IMR-90 (cell line): ENCODE results near the gene CENPU. TPM values are rescaled to one million over a fixed set of nuclear protein-coding genes. Genes with fewer than 3 reads are reported as not detected.

Experiments
- ATAC-seq: fragments of 200-7000 bp; cut with Tn5 transposase; 2 replicates; pipeline ENCODE4 v1.9.1; 2020; ENCODE audit warnings: low read depth, mild to moderate bottlenecking, moderate library complexity
- BruUV-seq: library from RNA; stranded (reverse); fragments of 400-500 nt; replicated peaks from 2 replicates; lab custom pipeline; 2021; lab: Mats Ljungman, UMichigan
- CTCF ChIA-PET: fragments of 300-600 bp; formaldehyde crosslinking; extraction: SDS; loops from one replicate; lab custom pipeline; 2021; ENCODE audit warnings: antibody characterized with exemption; lab: Yijun Ruan, JAX
- POLR2A ChIA-PET: fragments of 300-600 bp; sonication (Branson Sonifier 250); formaldehyde crosslinking; loops from one replicate; lab custom pipeline; 2022; ENCODE audit warnings: antibody characterized with exemption; ENCODE audit not compliant: unreplicated experiment; lab: Charles Lee
- DNase-seq: peaks from one replicate; pipeline ENCODE4 v3.0.0; 2013
- H2AFZ ChIP-seq: replicated peaks from 2 replicates; pipeline ENCODE3; 2013; ENCODE audit warnings: low read length, mild to moderate bottlenecking; ENCODE audit not compliant: poor library complexity
- H2AK5ac ChIP-seq: 2 replicates; pipeline ENCODE4 v1.6.1; 2013; ENCODE audit warnings: low read depth, low read length, inconsistent platforms
- H2AK9ac ChIP-seq: replicated peaks from 2 replicates; pipeline ENCODE3; 2013; ENCODE audit warnings: mild to moderate bottlenecking, low read depth, low read length, moderate library complexity; ENCODE audit not compliant: poor library complexity
- H2BK120ac ChIP-seq: 2 replicates; pipeline ENCODE4 v1.6.1; 2013; ENCODE audit warnings: low read depth, low read length, inconsistent platforms
- H2BK15ac ChIP-seq: 3 replicates; pipeline ENCODE4 v1.6.1; 2013; ENCODE audit warnings: low read depth, low read length, inconsistent platforms
- H2BK20ac ChIP-seq: 2 replicates; pipeline ENCODE4 v1.6.1; 2013; ENCODE audit warnings: low read depth, mild to moderate bottlenecking, inconsistent platforms, low read length, moderate library complexity
- H2BK5ac ChIP-seq: 2 replicates; pipeline ENCODE4 v1.6.1; 2013; ENCODE audit warnings: mild to moderate bottlenecking, low read depth, low read length, inconsistent platforms; ENCODE audit not compliant: poor library complexity, severe bottlenecking
- H3K14ac ChIP-seq: replicated peaks from 2 replicates; pipeline ENCODE4 v1.6.1; 2013; ENCODE audit warnings: low read depth, low read length, inconsistent platforms
- H3K18ac ChIP-seq: 2 replicates; pipeline ENCODE4 v1.6.1; 2013; ENCODE audit warnings: low read depth, low read length, control low read depth
- H3K23ac ChIP-seq: 2 replicates; pipeline ENCODE4 v1.6.1; 2013; ENCODE audit warnings: low read depth, low read length, inconsistent platforms
- H3K27ac ChIP-seq: 2 replicates; pipeline ENCODE4 v1.5.1; 2013; ENCODE audit warnings: mild to moderate bottlenecking, control low read depth, low read length; ENCODE audit not compliant: insufficient read depth
- H3K27me3 ChIP-seq: 2 replicates; pipeline ENCODE4 v1.6.1; 2013; ENCODE audit warnings: low read length; ENCODE audit not compliant: control insufficient read depth, insufficient read depth
- H3K36me3 ChIP-seq: 2 replicates; pipeline ENCODE4 v1.6.1; 2013; ENCODE audit warnings: low read length, mixed read lengths; ENCODE audit not compliant: control insufficient read depth, insufficient read depth
- H3K4ac ChIP-seq: 2 replicates; pipeline ENCODE4 v1.6.1; 2013; ENCODE audit warnings: low read depth, low read length, inconsistent platforms
- H3K4me1 ChIP-seq: 2 replicates; pipeline ENCODE4 v1.6.1; 2013; ENCODE audit warnings: low read length, mixed read lengths; ENCODE audit not compliant: control insufficient read depth, insufficient read depth
- H3K4me2 ChIP-seq: 2 replicates; pipeline ENCODE4 v1.6.1; 2013; ENCODE audit warnings: low read depth, mild to moderate bottlenecking, control low read depth, low read length, moderate library complexity
- H3K4me3 ChIP-seq: 2 replicates; pipeline ENCODE4 v1.5.1; 2013; ENCODE audit warnings: low read depth, mild to moderate bottlenecking, control low read depth, low read length, moderate library complexity; ENCODE audit not compliant: insufficient read depth
- H3K56ac ChIP-seq: 2 replicates; pipeline ENCODE4 v1.6.1; 2013; ENCODE audit warnings: low read length, inconsistent platforms; ENCODE audit not compliant: insufficient read depth; ENCODE audit errors: extremely low read depth
- H3K79me1 ChIP-seq, 2 experiments: 2 replicates each; pipeline ENCODE4 v1.6.1; 2013; ENCODE audit warnings: low read length in 2 of 2, inconsistent platforms in 1 of 2, low read depth in 1 of 2
- H3K9ac ChIP-seq: 2 replicates; pipeline ENCODE4 v1.6.1; 2013; ENCODE audit warnings: low read depth, low read length, control low read depth
- H3K9me1 ChIP-seq: 2 replicates; pipeline ENCODE4 v1.6.1; 2013; ENCODE audit warnings: low read length, inconsistent platforms; ENCODE audit not compliant: insufficient read depth
- H3K9me3 ChIP-seq: 2 replicates; pipeline ENCODE4 v1.6.1; 2013; ENCODE audit warnings: low read length; ENCODE audit not compliant: control insufficient read depth, insufficient read depth
- H4K20me1 ChIP-seq: 2 replicates; pipeline ENCODE4 v1.6.1; 2013; ENCODE audit warnings: low read length, inconsistent platforms; ENCODE audit not compliant: insufficient read depth
- H4K5ac ChIP-seq: 2 replicates; pipeline ENCODE4 v1.6.1; 2013; ENCODE audit warnings: mild to moderate bottlenecking, low read depth, low read length, control low read depth
- H4K8ac ChIP-seq, 2 experiments: 2 replicates each; pipeline ENCODE4 v1.6.1; 2013; ENCODE audit warnings: low read depth in 2 of 2, low read length in 2 of 2, control low read depth in 1 of 2, inconsistent platforms in 1 of 2
- H4K91ac ChIP-seq: 2 replicates; pipeline ENCODE4 v1.6.1; 2013; ENCODE audit warnings: low read depth, low read length, inconsistent platforms; ENCODE audit not compliant: insufficient read depth
- BHLHE40 ChIP-seq: fragments of 150-350 bp; IDR thresholded peaks from 2 replicates; pipeline ENCODE4 v1.6.1; 2016; ENCODE audit warnings: mild to moderate bottlenecking, low read depth, low read length
- CEBPB ChIP-seq: IDR thresholded peaks from 2 replicates; pipeline ENCODE4 v1.6.1; 2012; ENCODE audit warnings: low read depth, low read length, improper control_type of control experiment
- CHD1 ChIP-seq: IDR thresholded peaks from 2 replicates; pipeline ENCODE4 v1.6.1; 2012; ENCODE audit warnings: low read depth, low read length, improper control_type of control experiment
- FOS ChIP-seq: fragments of 150-350 bp; IDR thresholded peaks from 2 replicates; pipeline ENCODE4 v1.6.1; 2016; ENCODE audit warnings: low read depth, low read length
- MAFK ChIP-seq: IDR thresholded peaks from 2 replicates; pipeline ENCODE4 v1.6.1; 2012; ENCODE audit warnings: low read depth, low read length, improper control_type of control experiment
- MAZ ChIP-seq: IDR thresholded peaks from 2 replicates; pipeline ENCODE4 v1.6.1; 2012; ENCODE audit warnings: low read depth, mild to moderate bottlenecking, low read length, improper control_type of control experiment, moderate library complexity, borderline replicate concordance
- MXI1 ChIP-seq: IDR thresholded peaks from 2 replicates; pipeline ENCODE4 v1.6.1; 2012; ENCODE audit warnings: low read depth, mild to moderate bottlenecking, low read length, moderate library complexity, borderline replicate concordance
- NFE2L2 ChIP-seq: fragments of 150-350 bp; IDR thresholded peaks from 2 replicates; pipeline ENCODE4 v1.6.1; 2016; ENCODE audit warnings: low read depth, mild to moderate bottlenecking, low read length
- POLR2A ChIP-seq: IDR thresholded peaks from 2 replicates; pipeline ENCODE4 v1.6.1; 2012; ENCODE audit warnings: mild to moderate bottlenecking, low read depth, low read length
- RAD21 ChIP-seq: IDR thresholded peaks from 2 replicates; pipeline ENCODE4 v1.6.1; 2012; ENCODE audit warnings: low read length, improper control_type of control experiment
- RCOR1 ChIP-seq: IDR thresholded peaks from 2 replicates; pipeline ENCODE4 v1.6.1; 2012; ENCODE audit warnings: mild to moderate bottlenecking, low read length, improper control_type of control experiment; ENCODE audit not compliant: insufficient replicate concordance
- RFX5 ChIP-seq: IDR thresholded peaks from 2 replicates; pipeline ENCODE4 v1.8.0; 2012; ENCODE audit warnings: low read depth, mild to moderate bottlenecking, low read length, moderate library complexity
- SMC3 ChIP-seq: fragments of 150-350 bp; IDR thresholded peaks from 2 replicates; pipeline ENCODE4 v1.6.1; 2016; ENCODE audit warnings: low read depth, mild to moderate bottlenecking, antibody characterized with exemption, low read length, moderate library complexity
- dilution Hi-C: fragments of 300-500 bp; cut with HindIII; formaldehyde crosslinking; loops from one replicate; pipeline ENCODE4 v1.14.3; 2018; ENCODE audit warnings: low sequenced_read_pairs; ENCODE audit not compliant: unreplicated experiment
- in situ Hi-C: fragments of 300-500 bp; cut with MboI; formaldehyde crosslinking; loops from 3 replicates; pipeline ENCODE4 v1.14.3; 2019; ENCODE audit warnings: low sequenced_read_pairs, inconsistent platforms, mixed read lengths
- intact Hi-C: fragments of 100-400 bp; cut with micrococcal nuclease; formaldehyde crosslinking; loops from 2 replicates; pipeline ENCODE4 v1.10.0; 2022
- polyA plus RNA-seq, 3 experiments: library from polyadenylated mRNA; depleted of rRNA; stranded (reverse); fragments of >200 nt; gene quantifications; 2 replicates each; pipeline ENCODE4 v1.2.3, GENCODE V29; 2012; ENCODE audit warnings: low replicate concordance in 1 of 3
- total RNA-seq: library from RNA; depleted of rRNA; stranded (reverse); fragments of >200 nt; gene quantifications from 2 replicates; pipeline ENCODE4 v1.2.3, GENCODE V29; 2012
- TF ChIP-seq, protein P1 (sequence below): conservative IDR thresholded peaks from 2 replicates; pipeline ENCODE4 v1.5.1; 2012; ENCODE audit warnings: mild to moderate bottlenecking, low read depth, low read length, improper control_type of control experiment
- TF ChIP-seq, protein P2 (sequence below): fragments of 150-350 bp; IDR thresholded peaks from 2 replicates; pipeline ENCODE4 v1.6.1; 2017; ENCODE audit warnings: mild to moderate bottlenecking, antibody characterized with exemption, low read length, low read depth

Gene CENPU
- total and polyA plus RNA-seq, 2 of the 4 experiments (the other 2 are of a cell fraction) = 13.6 to 14.6 TPM

DNA sequence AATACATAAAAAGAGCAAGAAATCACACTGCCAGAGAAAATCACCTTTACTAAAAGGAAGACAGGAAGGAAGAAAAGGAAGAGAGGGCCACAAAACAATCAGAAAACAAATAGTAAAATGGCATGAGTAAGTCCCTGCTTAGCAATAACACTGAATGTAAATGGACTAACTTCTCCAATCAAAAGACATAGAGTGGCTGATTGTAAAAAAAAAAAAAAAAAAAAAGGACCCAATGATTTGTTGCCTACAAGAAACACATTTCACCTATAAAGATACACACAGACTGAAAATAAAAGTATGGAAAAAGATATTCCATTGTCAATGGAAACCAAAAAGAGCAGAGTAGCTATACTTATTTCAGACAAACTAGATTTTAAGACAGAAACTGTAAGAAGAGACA lies 12.6 kb downstream of the CENPU start:
- no peak overlapping the region for H2AFZ ChIP-seq
- H3K9me3 ChIP-seq = no peaks in the 10 kb centered on the region
- H3K4me2 ChIP-seq = no peak overlapping the region
- H2AK9ac ChIP-seq = no peak overlapping the region
- ATAC-seq (no peak), DNase-seq (no peak)
- H3K27ac ChIP-seq = no peak overlapping the region
- H4K20me1 ChIP-seq = no peaks in the 10 kb centered on the region
- in situ Hi-C loops = no loop called here
- no peak overlapping the region for H2BK120ac ChIP-seq
- no TSS peak for BruUV-seq
- intact Hi-C loops = no loop called here
- no peaks in the 10 kb centered on the region for H3K4me1 ChIP-seq
- H3K4ac ChIP-seq = no peak overlapping the region
- dilution Hi-C loops = no loop called here
- H3K18ac ChIP-seq = no peak overlapping the region
- no peak overlapping the region for H2BK15ac ChIP-seq
- no peak overlapping the region for H3K4me3 ChIP-seq
- TF ChIP-seq RAD21 (no peak), POLR2A (no peak), CEBPB (no peak), RFX5 (no peak), MAFK (no peak), RCOR1 (no peak), NFE2L2 (no peak), CHD1 (no peak), MAZ (no peak), SMC3 (no peak), MXI1 (no peak), BHLHE40 (no peak), FOS (no peak)
- TF ChIP-seq, protein P1, sequence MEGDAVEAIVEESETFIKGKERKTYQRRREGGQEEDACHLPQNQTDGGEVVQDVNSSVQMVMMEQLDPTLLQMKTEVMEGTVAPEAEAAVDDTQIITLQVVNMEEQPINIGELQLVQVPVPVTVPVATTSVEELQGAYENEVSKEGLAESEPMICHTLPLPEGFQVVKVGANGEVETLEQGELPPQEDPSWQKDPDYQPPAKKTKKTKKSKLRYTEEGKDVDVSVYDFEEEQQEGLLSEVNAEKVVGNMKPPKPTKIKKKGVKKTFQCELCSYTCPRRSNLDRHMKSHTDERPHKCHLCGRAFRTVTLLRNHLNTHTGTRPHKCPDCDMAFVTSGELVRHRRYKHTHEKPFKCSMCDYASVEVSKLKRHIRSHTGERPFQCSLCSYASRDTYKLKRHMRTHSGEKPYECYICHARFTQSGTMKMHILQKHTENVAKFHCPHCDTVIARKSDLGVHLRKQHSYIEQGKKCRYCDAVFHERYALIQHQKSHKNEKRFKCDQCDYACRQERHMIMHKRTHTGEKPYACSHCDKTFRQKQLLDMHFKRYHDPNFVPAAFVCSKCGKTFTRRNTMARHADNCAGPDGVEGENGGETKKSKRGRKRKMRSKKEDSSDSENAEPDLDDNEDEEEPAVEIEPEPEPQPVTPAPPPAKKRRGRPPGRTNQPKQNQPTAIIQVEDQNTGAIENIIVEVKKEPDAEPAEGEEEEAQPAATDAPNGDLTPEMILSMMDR = no peak
- TF ChIP-seq, protein P2, sequence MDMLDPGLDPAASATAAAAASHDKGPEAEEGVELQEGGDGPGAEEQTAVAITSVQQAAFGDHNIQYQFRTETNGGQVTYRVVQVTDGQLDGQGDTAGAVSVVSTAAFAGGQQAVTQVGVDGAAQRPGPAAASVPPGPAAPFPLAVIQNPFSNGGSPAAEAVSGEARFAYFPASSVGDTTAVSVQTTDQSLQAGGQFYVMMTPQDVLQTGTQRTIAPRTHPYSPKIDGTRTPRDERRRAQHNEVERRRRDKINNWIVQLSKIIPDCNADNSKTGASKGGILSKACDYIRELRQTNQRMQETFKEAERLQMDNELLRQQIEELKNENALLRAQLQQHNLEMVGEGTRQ = no peak
- no peak overlapping the region for H2BK5ac ChIP-seq
- no peak overlapping the region for H3K9ac ChIP-seq
- H4K5ac ChIP-seq = no peak overlapping the region
- no peaks in the 10 kb centered on the region; the same call in 1 of the 2 replicates for H3K36me3 ChIP-seq
- H3K23ac ChIP-seq = no peak overlapping the region
- H3K79me1 ChIP-seq = peaks cover 5 to 9% of the 10 kb centered on the region in 2 experiments; a peak in 3 of 4 replicates
- no peak overlapping the region for H3K14ac ChIP-seq
- H3K56ac ChIP-seq = no peak overlapping the region
- H4K8ac ChIP-seq = no peak overlapping the region
- no peak overlapping the region for H2BK20ac ChIP-seq
- H2AK5ac ChIP-seq = no peak overlapping the region
- H4K91ac ChIP-seq = no peak overlapping the region
- ChIA-PET CTCF (no interaction called here), POLR2A (no interaction called here)
- H3K9me1 ChIP-seq = peaks cover 4% of the 10 kb centered on the region; the same call in 1 of the 2 replicates
- no peaks in the 10 kb centered on the region for H3K27me3 ChIP-seq
